ENCODE measurements around the gene RNF130. TPM values are rescaled to one million over a fixed set of nuclear protein-coding genes. Genes with fewer than 3 reads are reported as not detected.

Gene RNF130
- total RNA-seq, 1 experiment from 2014 or later: 31.4 TPM

DNA sequence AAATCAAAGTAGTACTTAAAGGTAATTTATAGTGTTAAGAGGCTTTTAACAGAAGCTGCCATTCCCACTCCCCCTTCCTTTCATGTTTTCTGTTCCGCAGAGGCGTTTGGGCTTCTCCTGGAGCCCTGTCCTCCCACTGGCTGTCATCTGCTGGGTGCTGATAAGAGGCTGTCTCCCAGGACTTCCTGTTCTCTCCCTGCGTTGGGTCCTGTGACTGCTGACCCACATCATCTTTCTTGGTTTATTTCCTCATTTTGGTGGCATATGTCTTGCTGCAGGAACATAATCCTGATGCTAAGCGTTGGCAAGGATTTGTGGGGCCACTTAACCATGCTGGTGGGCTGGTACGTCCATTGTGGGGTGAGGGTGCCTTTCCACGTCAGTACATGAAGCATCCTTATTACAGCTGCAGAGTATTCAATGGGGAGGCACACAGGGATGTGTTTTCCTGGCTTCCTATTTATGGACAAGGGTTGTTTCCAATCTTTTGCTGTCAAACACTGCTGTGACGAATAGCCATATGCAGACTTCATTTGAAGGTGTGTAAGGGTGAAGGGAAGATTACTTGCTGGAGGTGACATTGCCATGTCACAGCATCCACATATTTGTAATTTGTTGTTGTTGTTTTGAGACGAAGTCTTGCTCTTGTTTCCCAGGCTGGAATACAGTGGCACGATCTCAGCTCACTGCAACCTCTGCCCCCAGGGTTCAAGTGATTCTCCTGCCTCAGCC lies 22.3 kb upstream of the RNF130 start:
- Histone ChIP-seq H3K36me3 (ENCODE audit: insufficient read depth, low read length, poor library complexity, severe bottlenecking) (no peaks in the 10 kb centered on the region), H3K4me1 (ENCODE audit: insufficient read depth, low read length, poor library complexity, severe bottlenecking) (no peaks in the 10 kb centered on the region), H3K9me3 (ENCODE audit: low read depth, low read length, poor library complexity, severe bottlenecking) (no peaks in the 10 kb centered on the region), H3K4me3 (ENCODE audit: low read depth, low read length, poor library complexity, severe bottlenecking) (no peak overlapping the region), H3K27me3 (replicated peaks; ENCODE audit: insufficient read depth, low read depth, low read length, poor library complexity) (no peaks in the 10 kb centered on the region), H3K27ac (ENCODE audit: low read depth, low read length, poor library complexity, severe bottlenecking) (no peak overlapping the region)
- ChIA-PET POLR2A (ENCODE audit: low non-redundant PET) (no interaction called here), CTCF (no interaction called here)
- TF ChIP-seq, protein P1, sequence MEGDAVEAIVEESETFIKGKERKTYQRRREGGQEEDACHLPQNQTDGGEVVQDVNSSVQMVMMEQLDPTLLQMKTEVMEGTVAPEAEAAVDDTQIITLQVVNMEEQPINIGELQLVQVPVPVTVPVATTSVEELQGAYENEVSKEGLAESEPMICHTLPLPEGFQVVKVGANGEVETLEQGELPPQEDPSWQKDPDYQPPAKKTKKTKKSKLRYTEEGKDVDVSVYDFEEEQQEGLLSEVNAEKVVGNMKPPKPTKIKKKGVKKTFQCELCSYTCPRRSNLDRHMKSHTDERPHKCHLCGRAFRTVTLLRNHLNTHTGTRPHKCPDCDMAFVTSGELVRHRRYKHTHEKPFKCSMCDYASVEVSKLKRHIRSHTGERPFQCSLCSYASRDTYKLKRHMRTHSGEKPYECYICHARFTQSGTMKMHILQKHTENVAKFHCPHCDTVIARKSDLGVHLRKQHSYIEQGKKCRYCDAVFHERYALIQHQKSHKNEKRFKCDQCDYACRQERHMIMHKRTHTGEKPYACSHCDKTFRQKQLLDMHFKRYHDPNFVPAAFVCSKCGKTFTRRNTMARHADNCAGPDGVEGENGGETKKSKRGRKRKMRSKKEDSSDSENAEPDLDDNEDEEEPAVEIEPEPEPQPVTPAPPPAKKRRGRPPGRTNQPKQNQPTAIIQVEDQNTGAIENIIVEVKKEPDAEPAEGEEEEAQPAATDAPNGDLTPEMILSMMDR (conservative IDR thresholded peaks at IDR 0.05; ENCODE audit: low read depth, low read length): no peak
- TF ChIP-seq EZH2 (IDR thresholded peaks at IDR 0.05; ENCODE audit: borderline replicate concordance, low read depth, low read length, poor library complexity, severe bottlenecking): no peak
- no TSS peak for BruUV-seq (replicated peaks)
- DNase-seq (ENCODE audit: low spot score): no peak
- intact Hi-C loops (cut with micrococcal nuclease; ENCODE audit: unreplicated experiment): loop anchor here (5.0 kb wide), 1 partner anchor 292 kb away; no protein-coding TSS in a partner anchor

- H3K9me3 ChIP-seq (ENCODE audit: low read depth, low read length, poor library complexity, severe bottlenecking): no peaks in the 10 kb centered on the region
- H3K4me3 ChIP-seq (ENCODE audit: low read depth, low read length, poor library complexity, severe bottlenecking): no peak overlapping the region
- H3K4me1 ChIP-seq (ENCODE audit: insufficient read depth, low read length, poor library complexity, severe bottlenecking): no peaks in the 10 kb centered on the region
- intact Hi-C loops (cut with micrococcal nuclease; ENCODE audit: unreplicated experiment): loop anchor here (5.0 kb wide), 1 partner anchor 291 kb away; no protein-coding TSS in a partner anchor
- BruUV-seq (replicated peaks): no TSS peak
- no peaks in the 10 kb centered on the region for H3K27me3 ChIP-seq (replicated peaks; ENCODE audit: insufficient read depth, low read depth, low read length, poor library complexity)
- H3K36me3 ChIP-seq (ENCODE audit: insufficient read depth, low read length, poor library complexity, severe bottlenecking): no peaks in the 10 kb centered on the region
- no peak for TF ChIP-seq EZH2 (IDR thresholded peaks at IDR 0.05; ENCODE audit: borderline replicate concordance, low read depth, low read length, poor library complexity, severe bottlenecking)
- TF ChIP-seq, protein P1 (conservative IDR thresholded peaks at IDR 0.05; ENCODE audit: low read depth, low read length): no peak
- DNase-seq (ENCODE audit: low spot score): no peak
- POLR2A ChIA-PET (ENCODE audit: low non-redundant PET): no interaction called here
- no peak overlapping the region for H3K27ac ChIP-seq (ENCODE audit: low read depth, low read length, poor library complexity, severe bottlenecking)
- CTCF ChIA-PET: no interaction called here
Observed at GRCh38 chr5:180093241-180093640, 21.7 kb upstream of the RNF130 start.

DNA sequence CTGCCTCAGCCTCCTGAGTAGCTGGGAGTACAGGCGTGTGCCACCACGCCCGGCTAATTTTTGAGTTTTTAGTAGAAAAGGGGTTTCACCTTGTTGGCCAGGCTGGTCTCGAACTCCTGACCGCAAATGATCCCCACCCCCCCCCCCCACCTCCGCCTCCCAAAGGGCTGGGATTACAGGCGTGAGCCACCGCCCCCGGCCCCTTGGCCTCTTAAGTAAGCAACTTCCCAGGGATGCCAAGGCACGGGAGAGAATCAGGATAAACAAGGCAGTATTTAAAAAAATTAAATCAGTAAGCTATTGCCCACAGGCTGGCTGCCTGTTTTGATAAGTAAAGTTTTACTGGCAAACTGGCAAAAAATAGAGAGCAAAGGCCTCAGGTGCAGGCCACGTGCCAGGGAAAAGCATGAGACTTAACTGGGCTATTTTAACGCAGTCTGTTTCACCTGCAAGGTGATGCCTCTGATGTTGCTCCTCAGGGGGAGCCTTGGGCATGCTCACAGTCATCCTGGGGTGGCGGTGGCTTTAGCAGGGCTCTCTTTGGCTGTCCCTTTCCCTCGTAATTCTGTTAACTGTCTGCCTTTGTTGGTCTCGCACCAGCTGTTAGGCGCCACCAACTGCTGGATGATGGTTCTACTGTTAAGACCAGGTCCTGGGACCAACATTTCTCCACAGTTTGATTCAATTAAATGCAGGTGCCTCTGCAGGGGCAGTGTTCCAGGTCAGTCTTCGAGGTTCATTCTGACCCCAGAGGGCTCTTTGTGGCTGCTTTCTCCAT lies 19.4 kb upstream of the RNF130 start:
- no TSS peak for BruUV-seq (replicated peaks)

More for the DNA sequence above, 19.4 kb upstream of the RNF130 start:
- POLR2A ChIA-PET (ENCODE audit: low non-redundant PET): no interaction called here
- CTCF ChIA-PET: no interaction called here
- no peak overlapping the region for H3K27ac ChIP-seq (ENCODE audit: low read depth, low read length, poor library complexity, severe bottlenecking)
- peak; percentile 43 for DNase-seq (ENCODE audit: low spot score)
- H3K9me3 ChIP-seq (ENCODE audit: low read depth, low read length, poor library complexity, severe bottlenecking): no peaks in the 10 kb centered on the region
- peak overlapping the region; percentile 52 for H3K4me3 ChIP-seq (ENCODE audit: low read depth, low read length, poor library complexity, severe bottlenecking)
- H3K27me3 ChIP-seq (replicated peaks; ENCODE audit: insufficient read depth, low read depth, low read length, poor library complexity): no peaks in the 10 kb centered on the region
- TF ChIP-seq, protein P1 (conservative IDR thresholded peaks at IDR 0.05; ENCODE audit: low read depth, low read length): peak; percentile 35; the same call in 1 of the 2 replicates
- no peak for TF ChIP-seq EZH2 (IDR thresholded peaks at IDR 0.05; ENCODE audit: borderline replicate concordance, low read depth, low read length, poor library complexity, severe bottlenecking)
- no peaks in the 10 kb centered on the region for H3K36me3 ChIP-seq (ENCODE audit: insufficient read depth, low read length, poor library complexity, severe bottlenecking)
- H3K4me1 ChIP-seq (ENCODE audit: insufficient read depth, low read length, poor library complexity, severe bottlenecking): no peaks in the 10 kb centered on the region
- intact Hi-C loops (cut with micrococcal nuclease; ENCODE audit: unreplicated experiment): loop anchor here (5.0 kb wide), 1 partner anchor 289 kb away; no protein-coding TSS in a partner anchor

Data from A673 (cell line).